HG03196 (cell line): ENCODE data around the gene IRAK2.
"Not testable (repeated sequence)": the region's sequence is repeated elsewhere in the genome, so short reads cannot be mapped to it uniquely, and the experiment has no call there.

Experiments used
- ATAC-seq: cut with Tn5 transposase; IDR thresholded peaks from one replicate; pipeline ENCODE4 v1.9.1; 2021; ENCODE audit not compliant: unreplicated experiment

The IRAK2 gene

GRCh38 chr3:10160346-10160745, 4.4 kb upstream of the IRAK2 start:
- ATAC-seq = no peak

GRCh38 chr3:10160925-10161324, 3.8 kb upstream of the IRAK2 start:
- no peak for ATAC-seq

DNA sequence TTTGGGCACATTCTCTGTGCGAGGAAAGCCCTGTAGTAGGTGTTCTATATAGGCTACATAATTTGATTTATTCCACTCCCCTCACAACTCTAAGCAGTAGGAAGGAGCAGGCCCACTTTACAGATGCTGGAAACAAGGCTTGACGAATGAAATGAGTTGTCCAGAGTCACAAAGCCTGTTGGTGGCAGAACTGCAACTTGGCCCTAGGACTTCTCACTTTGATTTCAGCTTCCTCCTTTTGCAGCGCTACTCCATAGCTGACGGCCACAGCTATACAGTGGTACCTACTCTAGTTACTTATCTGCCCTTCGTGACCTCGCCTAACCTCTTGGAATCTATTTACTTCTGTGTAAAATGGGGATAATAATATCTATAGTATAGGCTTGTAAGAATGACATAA, 2.5 kb upstream of the IRAK2 start:
- no peak for ATAC-seq

- ATAC-seq = not testable (repeated sequence)
Observed at GRCh38 chr3:10164201-10164545, 546 bp upstream of the IRAK2 start.

GRCh38 chr3:10166213-10166604, 1.5 kb downstream of the IRAK2 start:
- ATAC-seq = no peak

DNA sequence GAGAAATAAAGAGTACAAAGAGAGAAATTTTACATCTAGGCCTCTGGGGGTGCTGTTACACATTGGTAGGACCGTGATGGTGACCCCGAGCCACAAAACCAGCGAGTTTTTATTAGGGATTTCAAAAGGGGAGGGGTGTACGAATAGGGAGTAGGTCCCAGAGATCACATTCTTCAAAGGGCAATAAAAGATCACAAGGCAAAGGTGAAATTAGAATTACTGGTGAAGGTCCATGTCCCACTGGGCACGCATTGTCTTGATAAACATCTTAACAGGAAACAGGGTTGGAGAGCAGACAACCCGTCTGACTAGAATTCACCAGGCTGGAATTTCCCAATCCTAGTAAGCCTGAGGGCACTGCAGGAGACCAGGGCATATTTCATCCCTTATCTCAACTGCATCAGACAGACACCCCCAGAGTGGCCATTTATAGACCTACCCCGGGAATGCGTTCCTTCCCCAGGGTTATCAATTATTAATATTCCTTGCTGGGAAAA, 4.3 kb downstream of the IRAK2 start:
- no peak for ATAC-seq

DNA sequence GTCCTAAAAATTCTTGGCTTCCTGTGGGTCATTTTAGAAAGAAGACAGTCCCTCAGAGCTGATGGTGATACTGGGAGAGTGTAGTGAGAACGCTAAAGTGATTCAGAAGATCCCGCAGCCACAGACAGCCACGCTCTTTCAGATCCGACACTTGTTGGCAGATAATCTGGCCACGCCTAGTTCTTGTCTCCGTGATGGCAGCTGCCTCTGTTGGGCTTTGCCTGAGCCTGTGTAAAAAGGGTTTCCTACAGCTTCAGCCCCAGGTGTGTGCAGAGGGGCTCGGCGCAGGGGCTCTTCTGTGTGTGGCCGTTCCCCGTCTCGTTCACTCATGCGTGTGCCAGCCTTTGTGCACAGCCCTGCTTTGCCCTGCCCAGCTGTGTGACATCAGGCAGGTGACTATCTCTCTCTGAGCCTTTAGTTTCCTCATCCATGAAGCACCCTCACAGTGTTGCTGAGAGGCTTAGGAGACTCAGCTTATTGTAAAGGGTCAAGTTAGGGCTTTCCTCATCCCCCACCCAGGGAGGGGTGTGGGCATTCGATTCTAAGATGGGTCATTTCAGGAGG, 6.3 kb downstream of the IRAK2 start:
- ATAC-seq = no peak

DNA sequence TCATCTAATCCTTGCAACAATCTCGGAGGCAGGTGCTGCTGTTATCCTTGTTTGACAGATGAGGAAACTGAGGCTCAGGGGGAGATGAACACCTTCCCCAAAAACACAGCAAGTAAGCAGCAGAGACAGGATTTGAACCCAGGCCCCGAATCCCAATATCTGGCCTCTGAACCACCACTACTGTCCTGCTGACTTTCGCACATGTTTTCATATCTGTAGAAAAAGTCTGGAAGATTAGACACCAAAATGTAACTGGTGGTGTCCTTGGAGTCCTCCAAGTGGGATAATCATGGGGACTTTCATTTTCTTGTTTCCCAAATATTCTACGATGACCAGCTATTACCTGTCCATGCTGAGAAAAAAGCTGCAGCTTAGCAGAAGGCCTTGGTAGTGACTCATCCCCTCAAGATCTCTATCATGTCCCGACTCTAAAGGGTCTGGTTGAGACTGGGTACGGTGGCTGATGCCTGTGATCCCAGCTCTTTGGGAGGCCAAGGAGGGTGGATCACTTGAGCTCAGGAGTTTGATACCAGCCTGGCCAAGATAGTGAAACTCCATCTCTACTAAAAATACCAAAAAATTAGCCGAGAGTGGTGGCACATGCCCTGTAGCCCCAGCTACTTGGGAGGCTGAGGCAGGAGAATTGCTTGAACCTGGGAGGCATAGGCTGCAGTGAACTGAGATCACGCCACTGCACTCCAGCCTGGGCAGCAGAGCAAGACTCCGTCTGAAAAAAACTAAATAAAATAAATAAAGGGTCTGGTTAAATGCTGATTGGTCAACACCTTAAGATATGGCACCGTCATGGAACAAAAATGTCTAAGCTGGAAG, 8.6 kb downstream of the IRAK2 start:
- ATAC-seq = no peak

- no peak for ATAC-seq
Observed at GRCh38 chr3:10173926-10174435, 9.3 kb downstream of the IRAK2 start.

DNA sequence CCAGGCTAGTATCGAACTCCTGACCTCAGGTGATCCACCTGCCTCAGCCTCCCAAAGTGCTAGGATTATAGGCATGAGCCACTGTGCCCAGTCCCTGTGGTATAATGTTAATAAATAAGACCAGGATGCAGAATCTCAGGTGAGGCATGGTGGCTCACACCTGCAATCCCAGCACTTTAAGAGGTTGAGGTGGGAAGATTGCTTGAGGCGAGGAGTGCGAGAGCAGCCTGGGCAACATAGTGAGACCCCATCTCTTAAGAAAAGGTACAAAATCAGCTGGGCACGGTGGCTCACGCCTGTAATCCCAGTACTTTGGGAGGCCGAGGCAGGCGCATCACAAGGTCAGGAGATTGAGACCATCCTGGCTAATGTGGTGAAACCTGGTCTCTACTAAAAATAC, 10.6 kb downstream of the IRAK2 start:
- ATAC-seq = not testable (repeated sequence)

GRCh38 chr3:10176150-10176549, 11.4 kb downstream of the IRAK2 start:
- not testable (repeated sequence) for ATAC-seq

- no peak for ATAC-seq
Observed at GRCh38 chr3:10177737-10178136, 13.0 kb downstream of the IRAK2 start.

- ATAC-seq = no peak
Observed at GRCh38 chr3:10178892-10179291, 14.2 kb downstream of the IRAK2 start.

DNA sequence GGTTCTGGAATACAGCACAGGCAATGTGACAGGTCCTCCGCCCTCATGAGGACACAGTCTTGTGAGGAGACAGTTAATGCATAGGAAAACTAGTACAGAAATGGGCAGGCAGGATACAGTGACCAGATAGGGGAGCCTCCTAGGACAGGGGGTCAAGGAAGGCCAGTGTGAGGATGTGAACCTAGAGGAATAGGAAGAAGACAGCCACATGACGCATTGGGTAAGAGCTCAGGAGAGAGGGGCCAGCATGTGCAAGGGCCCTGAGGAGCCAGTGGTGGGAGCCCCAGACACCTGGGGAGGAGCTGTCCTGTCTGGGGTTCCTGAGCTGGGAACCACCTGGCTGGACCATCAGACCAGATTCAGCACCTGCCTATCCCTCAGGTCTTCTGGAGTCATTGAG, 15.6 kb downstream of the IRAK2 start:
- ATAC-seq = no peak

GRCh38 chr3:10180738-10181295, 16.1 kb downstream of the IRAK2 start:
- no peak for ATAC-seq

DNA sequence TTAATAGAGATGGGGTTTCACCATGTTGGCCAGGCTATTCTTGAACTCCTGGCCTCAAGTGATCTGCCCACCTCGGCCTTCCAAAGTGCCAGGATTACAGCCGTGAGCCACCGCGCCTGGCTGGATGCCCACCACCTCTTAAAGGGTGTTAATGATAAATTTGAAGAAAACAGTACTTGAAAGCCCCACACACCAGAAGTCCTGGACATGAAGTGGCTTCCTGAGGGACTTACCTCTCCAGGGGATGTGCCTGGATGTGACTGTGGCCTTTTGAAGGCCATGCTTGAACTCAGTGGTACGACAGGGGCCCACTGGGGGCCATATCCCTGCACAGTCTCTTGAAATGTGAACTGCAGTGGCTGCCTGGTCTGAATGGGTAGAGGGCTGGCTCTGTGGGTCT, 18.2 kb downstream of the IRAK2 start:
- no peak for ATAC-seq

DNA sequence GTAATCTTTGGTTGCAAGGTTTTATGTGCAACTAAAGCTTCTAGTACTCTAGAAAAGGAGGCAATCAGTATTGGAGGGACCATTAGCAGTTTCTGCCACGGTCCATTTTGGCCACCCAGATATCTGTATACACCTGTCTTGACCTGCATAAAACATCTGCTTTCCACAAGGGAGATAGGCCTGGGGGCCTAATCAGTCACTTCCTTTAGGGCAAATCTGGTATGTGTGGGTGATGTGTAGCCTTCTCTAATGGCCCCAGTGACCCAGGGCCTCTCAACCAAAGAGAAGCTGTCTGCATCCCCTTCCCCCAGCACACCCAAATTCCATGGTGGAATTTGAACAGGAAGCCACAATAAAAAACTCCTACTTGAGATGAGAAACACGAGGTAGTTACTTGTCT, 19.5 kb downstream of the IRAK2 start:
- no peak for ATAC-seq

DNA sequence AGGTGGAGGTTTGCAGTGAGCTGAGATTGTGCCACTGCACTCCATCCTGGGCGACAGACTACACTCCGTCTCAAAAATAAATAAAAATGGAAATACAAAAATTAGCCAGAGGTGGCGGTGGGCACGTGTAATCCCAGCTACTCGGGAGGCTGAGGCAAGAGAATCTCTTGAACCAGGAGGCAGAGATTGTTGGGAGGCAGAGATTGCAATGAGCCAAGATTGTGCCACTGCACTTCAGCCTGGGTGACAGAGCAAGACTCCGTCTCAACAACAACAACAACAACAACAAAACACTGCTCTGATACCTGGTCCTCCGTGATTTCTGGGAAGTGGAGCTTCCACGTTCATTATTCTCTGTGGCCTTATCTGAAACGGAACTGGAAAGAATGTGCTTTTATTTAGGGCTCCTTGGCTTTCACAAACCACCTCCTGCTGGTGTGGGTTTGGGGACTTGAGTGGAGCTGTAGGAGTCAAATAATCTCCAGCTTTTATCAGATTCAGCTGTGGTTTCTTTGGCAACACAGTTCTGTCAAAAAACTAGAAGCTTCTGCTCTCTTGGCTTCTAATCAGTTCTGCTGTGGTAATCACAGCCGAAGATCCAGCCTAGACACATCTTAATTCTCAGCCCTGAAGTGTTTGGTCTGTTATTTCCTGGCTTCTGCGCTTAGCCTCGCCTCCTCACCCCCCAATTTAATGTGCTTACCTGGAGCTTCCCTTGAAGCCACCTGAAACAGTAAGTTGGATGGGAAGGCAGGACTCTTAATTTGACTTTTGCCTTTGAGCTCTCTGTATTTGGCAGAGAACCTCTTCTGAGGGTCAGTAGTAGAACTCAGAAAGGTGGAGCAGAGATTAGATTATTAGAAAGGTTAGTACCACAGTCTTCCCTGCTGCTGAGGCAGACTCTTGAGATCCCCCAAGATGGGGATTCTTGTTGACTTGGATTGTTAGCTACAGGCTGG, 21.4 kb downstream of the IRAK2 start:
- ATAC-seq = no peak

GRCh38 chr3:10187290-10187876, 22.7 kb downstream of the IRAK2 start:
- ATAC-seq = no peak

- no peak for ATAC-seq
Observed at GRCh38 chr3:10187944-10188343, 23.2 kb downstream of the IRAK2 start.
